ENCODE results near the gene PHKB. TPM values are rescaled to one million over a fixed set of nuclear protein-coding genes. Genes with fewer than 3 reads are reported as not detected.
"Not testable (repeated sequence)": the region's sequence is repeated elsewhere in the genome, so short reads cannot be mapped to it uniquely, and the experiment has no call there.

Gene PHKB
- total RNA-seq, 4 donors from 2014 or later = 38.8 to 94.2 (median 55.7) TPM

GRCh38 chr16:47426806-47427205 is 34.3 kb upstream of the PHKB start:
- no peak for ATAC-seq
- no peak overlapping the region for H3K27ac ChIP-seq
- H3K36me3 ChIP-seq = peaks cover 0 to 49% of the 10 kb centered on the region in 2 donors

DNA sequence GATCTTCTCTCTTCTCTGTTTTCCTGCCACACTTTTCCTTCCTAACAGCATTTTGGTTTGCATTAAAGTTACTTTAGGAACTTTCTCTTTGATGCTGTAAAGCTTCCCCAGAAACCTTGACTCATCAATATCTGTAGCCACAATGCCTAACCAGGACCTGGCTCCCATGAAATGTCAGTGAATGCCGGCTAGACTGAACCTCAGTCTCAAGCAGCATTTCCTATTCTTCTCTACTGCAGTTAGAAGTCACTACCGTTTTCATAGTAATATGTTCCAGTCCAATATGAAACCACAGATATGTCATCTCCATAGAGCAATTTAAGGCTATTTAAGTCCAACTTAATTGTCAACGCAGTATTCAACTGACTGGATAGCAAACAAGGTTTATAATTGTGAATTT is 29.2 kb upstream of the PHKB start:
- Histone ChIP-seq H3K36me3 (peaks cover 0 to 29% of the 10 kb centered on the region in 2 donors), H3K27me3 (no peaks in the 10 kb centered on the region), H3K27ac (no peak overlapping the region), H3K4me3 (no peak overlapping the region), H3K9me3 (no peaks in the 10 kb centered on the region), H3K4me1 (no peaks in the 10 kb centered on the region)
- TF ChIP-seq POLR2A (IDR thresholded peaks at IDR 0.05) (no peak), EP300 (IDR thresholded peaks at IDR 0.05) (no peak), POLR2AphosphoS5 (IDR thresholded peaks at IDR 0.05) (no peak), CTCF (IDR thresholded peaks at IDR 0.05) (no peak)
- ATAC-seq = no peak
- WGBS, 2 donors (ENCODE audit: low coverage in 1 of 2) = 81 to 93% methylated on average over 3 of the region's 3 CpGs

More at GRCh38 chr16:47426806-47427205, 34.3 kb upstream of the PHKB start:
- no peak for TF ChIP-seq POLR2AphosphoS5 (IDR thresholded peaks at IDR 0.05)
- no peak for TF ChIP-seq CTCF (IDR thresholded peaks at IDR 0.05)
- TF ChIP-seq EP300 (IDR thresholded peaks at IDR 0.05) = no peak
- no peak for TF ChIP-seq POLR2A (IDR thresholded peaks at IDR 0.05)
- 100% methylated on average over 1 of the region's 1 CpG for WGBS, 2 donors (ENCODE audit: low coverage in 1 of 2)
- H3K27me3 ChIP-seq = no peaks in the 10 kb centered on the region
- H3K4me1 ChIP-seq = no peaks in the 10 kb centered on the region
- no peaks in the 10 kb centered on the region for H3K9me3 ChIP-seq
- H3K4me3 ChIP-seq = no peak overlapping the region

DNA sequence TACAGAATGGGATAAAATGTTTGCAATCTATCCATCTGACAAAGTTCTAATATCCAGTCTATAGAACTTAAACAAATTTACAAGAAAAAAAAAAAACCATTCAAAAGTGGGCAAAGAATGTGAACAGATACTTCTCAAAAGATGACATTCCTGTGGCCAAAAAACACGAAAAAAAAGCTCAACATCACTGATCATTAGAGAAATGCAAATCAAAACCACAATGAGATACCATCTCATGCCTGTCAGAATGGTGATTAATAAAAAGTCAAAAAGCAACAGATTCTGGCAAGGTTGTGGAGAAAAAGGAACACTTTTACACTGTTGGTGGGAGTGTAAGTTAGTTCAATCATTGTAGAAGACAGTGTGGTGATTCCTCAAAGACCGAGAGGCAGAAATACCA is 26.9 kb upstream of the PHKB start:
- not testable (repeated sequence) for H3K27me3 ChIP-seq, H3K4me1 ChIP-seq, H3K27ac ChIP-seq, H3K4me3 ChIP-seq, H3K9me3 ChIP-seq, ATAC-seq
- WGBS, 2 donors (ENCODE audit: low coverage in 1 of 2) = 90 to 94% methylated on average over 2 of the region's 2 CpGs
- peaks cover 0 to 16% of the 10 kb centered on the region in 2 donors for H3K36me3 ChIP-seq

- not testable (repeated sequence) for H3K9me3 ChIP-seq, H3K4me3 ChIP-seq, H3K4me1 ChIP-seq, H3K27ac ChIP-seq, ATAC-seq, H3K27me3 ChIP-seq
- 90 to 95% methylated on average over 2 to 3 of the region's 3 CpGs for WGBS, 2 donors (ENCODE audit: low coverage in 1 of 2)
- H3K36me3 ChIP-seq = peaks cover 0 to 20% of the 10 kb centered on the region in 2 donors
These were observed 21.1 kb upstream of the PHKB start for GRCh38 chr16:47440066-47440465.

DNA sequence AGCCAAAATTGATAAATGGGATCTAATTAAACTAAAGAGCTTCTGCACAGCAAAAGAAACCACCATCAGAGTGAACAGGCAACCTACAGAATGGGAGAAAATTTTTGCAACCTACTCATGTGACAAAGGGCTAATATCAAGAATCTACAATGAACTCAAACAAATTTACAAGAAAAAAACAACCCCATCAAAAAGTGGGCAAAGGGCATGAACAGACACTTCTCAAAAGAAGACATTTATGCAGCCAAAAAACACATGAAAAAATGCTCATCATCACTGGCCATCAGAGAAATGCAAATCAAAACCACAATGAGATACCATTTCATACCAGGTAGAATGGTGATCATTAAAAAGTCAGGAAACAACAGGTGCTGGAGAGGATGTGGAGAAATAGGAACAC is 18.2 kb upstream of the PHKB start:
- H3K9me3 ChIP-seq, H3K27me3 ChIP-seq, H3K4me3 ChIP-seq, ATAC-seq, H3K4me1 ChIP-seq, H3K27ac ChIP-seq: not testable (repeated sequence)
- H3K36me3 ChIP-seq = peaks cover 0 to 29% of the 10 kb centered on the region in 2 donors

DNA sequence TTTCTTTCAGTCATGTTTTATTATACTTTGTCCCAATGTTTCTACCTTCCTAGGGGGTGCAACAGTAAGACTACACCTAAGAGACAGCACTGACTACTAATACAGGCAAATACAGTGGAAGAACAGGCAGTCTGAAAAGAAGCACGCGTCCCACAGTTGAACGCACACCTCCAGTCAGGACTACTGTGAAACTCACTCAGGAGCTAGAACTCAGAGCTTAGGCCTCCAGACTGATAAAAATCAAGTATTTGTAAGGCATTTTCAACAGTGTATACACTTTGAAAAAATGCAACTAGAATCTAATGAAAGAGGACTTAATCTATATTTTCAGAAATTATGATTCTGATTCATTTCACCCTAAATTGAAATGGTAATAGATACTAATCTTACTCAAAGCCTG is 14.7 kb upstream of the PHKB start:
- H3K36me3 ChIP-seq = peaks cover 0 to 45% of the 10 kb centered on the region in 2 donors
- no peak overlapping the region for H3K27ac ChIP-seq
- no peaks in the 10 kb centered on the region for H3K9me3 ChIP-seq
- H3K4me3 ChIP-seq = no peak overlapping the region
- H3K27me3 ChIP-seq = no peaks in the 10 kb centered on the region
- ATAC-seq = no peak
- TF ChIP-seq EP300 (IDR thresholded peaks at IDR 0.05) = no peak
- no peak for TF ChIP-seq POLR2AphosphoS5 (IDR thresholded peaks at IDR 0.05)
- no peak for TF ChIP-seq CTCF (IDR thresholded peaks at IDR 0.05)
- no peak for TF ChIP-seq POLR2A (IDR thresholded peaks at IDR 0.05)
- peaks cover 0 to 6% (median 0%) of the 10 kb centered on the region in 3 donors for H3K4me1 ChIP-seq
- 94 to 100% methylated on average over 3 of the region's 3 CpGs for WGBS, 2 donors (ENCODE audit: low coverage in 1 of 2)

Measured in gastroesophageal sphincter (tissue), 4 donors.